Gastroesophageal sphincter (tissue), 4 donors: ENCODE data around the gene MAP3K4. TPM values are rescaled to one million over a fixed set of nuclear protein-coding genes. Genes with fewer than 3 reads are reported as not detected.

Source experiments
- ATAC-seq: fragments of 150-250 bp; one replicate; pipeline ENCODE4 v1.9.1; 2016; ENCODE audit warnings: mild to moderate bottlenecking, moderate library complexity
- H3K27ac ChIP-seq, 4 donors: fragments of 200-600 bp; sonication (generic) in 3 of 4; 1 replicate in 3 of 4; 2 replicates in 1 of 4; pipeline ENCODE4 v1.5.1; 2016 to 2019
- H3K27me3 ChIP-seq: fragments of 200-600 bp; sonication (generic); one replicate; pipeline ENCODE4 v1.5.1; 2019
- H3K36me3 ChIP-seq, 2 donors: fragments of 200-600 bp; sonication (generic); one replicate each; pipeline ENCODE4 v1.5.1; 2019; ENCODE audit warnings: control low read depth in 1 of 2
- H3K4me1 ChIP-seq, 3 donors: fragments of 200-600 bp; sonication (generic); 1 replicate in 2 of 3; 2 replicates in 1 of 3; pipeline ENCODE4 v1.5.1; 2016 to 2019; ENCODE audit warnings: control low read depth in 2 of 3
- H3K4me3 ChIP-seq, 2 donors: fragments of 200-600 bp; sonication (generic); one replicate each; pipeline ENCODE4 v1.5.1; 2019; ENCODE audit warnings: mild to moderate bottlenecking in 1 of 2, moderate library complexity in 1 of 2
- H3K9me3 ChIP-seq, 3 donors: fragments of 200-600 bp; sonication (generic); one replicate each; pipeline ENCODE4 v1.5.1; 2017 to 2019; ENCODE audit warnings: control low read depth in 2 of 3
- CTCF ChIP-seq, 4 experiments: fragments of 200-600 bp in 2 of 4; fragments of 450-650 bp in 2 of 4; sonication (generic) in 1 of 4; IDR thresholded peaks; one replicate each; pipeline ENCODE4 v1.5.1; 2017 to 2019; ENCODE audit warnings: antibody characterized with exemption in 4 of 4, mild to moderate bottlenecking in 2 of 4, moderate library complexity in 2 of 4
- EP300 ChIP-seq: sonication (generic); formaldehyde crosslinking; IDR thresholded peaks from one replicate; pipeline ENCODE4 v1.6.1; 2017; ENCODE audit warnings: antibody characterized with exemption, mild to moderate bottlenecking
- POLR2A ChIP-seq, 2 donors: fragments of 450-650 bp; IDR thresholded peaks; one replicate each; pipeline ENCODE4 v1.6.1; 2017; ENCODE audit warnings: antibody characterized with exemption in 2 of 2, mild to moderate bottlenecking in 2 of 2, moderate library complexity in 1 of 2
- POLR2AphosphoS5 ChIP-seq: sonication (generic); formaldehyde crosslinking; IDR thresholded peaks from one replicate; pipeline ENCODE4 v1.6.1; 2017; ENCODE audit warnings: antibody characterized with exemption
- WGBS, 2 donors: methylation state at CpG; one replicate each; pipeline ENCODE4 v1.1.5; 2018; ENCODE audit warnings: low coverage in 1 of 2; 5-methylcytosine and 5-hydroxymethylcytosine counted together
- total RNA-seq, 4 donors: library from RNA; depleted of rRNA; stranded (reverse); fragments of >200 nt; gene quantifications; one replicate each; pipeline ENCODE4 v1.1.0, GENCODE V29; 2016

The MAP3K4 gene
- total RNA-seq, 4 donors from 2014 or later, result 23.0 to 29.3 (median 26.8) TPM

GRCh38 chr6:161107779-161108730, 116.5 kb downstream of the MAP3K4 start:
- no peak for ATAC-seq
- WGBS, 2 donors, result 87 to 91% methylated on average over 12 to 21 of the region's 23 CpGs

GRCh38 chr6:161108916-161109315, 117.3 kb downstream of the MAP3K4 start:
- ATAC-seq, result no peak
- peaks cover 8 to 100% of the 10 kb centered on the region in 2 donors for H3K36me3 ChIP-seq
- no peak overlapping the region for H3K4me3 ChIP-seq
- H3K9me3 ChIP-seq, result no peaks in the 10 kb centered on the region
- TF ChIP-seq POLR2A (IDR thresholded peaks at IDR 0.05), result no peak
- no peak for TF ChIP-seq EP300
- no peak for TF ChIP-seq POLR2AphosphoS5
- no peak for TF ChIP-seq CTCF (IDR thresholded peaks at IDR 0.05)
- H3K4me1 ChIP-seq, result no peaks in the 10 kb centered on the region
- H3K27ac ChIP-seq, result no peak overlapping the region
- 83 to 85% methylated on average over 5 of the region's 5 CpGs for WGBS, 2 donors
- H3K27me3 ChIP-seq, result no peaks in the 10 kb centered on the region

More at GRCh38 chr6:161107779-161108730, 116.5 kb downstream of the MAP3K4 start:
- Histone ChIP-seq H3K36me3 (peaks cover 7 to 100% of the 10 kb centered on the region in 2 donors), H3K4me1 (no peaks in the 10 kb centered on the region), H3K27ac (no peak overlapping the region), H3K9me3 (no peaks in the 10 kb centered on the region), H3K4me3 (no peak overlapping the region), H3K27me3 (no peaks in the 10 kb centered on the region)
- TF ChIP-seq CTCF (IDR thresholded peaks at IDR 0.05), result no peak
- no peak for TF ChIP-seq POLR2A (IDR thresholded peaks at IDR 0.05)
- TF ChIP-seq POLR2AphosphoS5, result no peak
- no peak for TF ChIP-seq EP300

GRCh38 chr6:161109366-161109765, 117.8 kb downstream of the MAP3K4 start:
- H3K36me3 ChIP-seq, result peaks cover 8 to 100% of the 10 kb centered on the region in 2 donors
- H3K4me3 ChIP-seq, result no peak overlapping the region
- WGBS, 2 donors, result 73 to 92% methylated on average over 2 to 4 of the region's 4 CpGs
- H3K9me3 ChIP-seq, result no peaks in the 10 kb centered on the region
- TF ChIP-seq POLR2A (IDR thresholded peaks at IDR 0.05), result no peak
- no peak for TF ChIP-seq POLR2AphosphoS5
- no peak for TF ChIP-seq CTCF (IDR thresholded peaks at IDR 0.05)
- TF ChIP-seq EP300, result no peak
- H3K4me1 ChIP-seq, result no peaks in the 10 kb centered on the region
- ATAC-seq, result no peak
- no peaks in the 10 kb centered on the region for H3K27me3 ChIP-seq
- H3K27ac ChIP-seq, result no peak overlapping the region

GRCh38 chr6:161110028-161110779, 118.6 kb downstream of the MAP3K4 start:
- H3K27me3 ChIP-seq, result no peaks in the 10 kb centered on the region
- TF ChIP-seq POLR2A (IDR thresholded peaks at IDR 0.05) (no peak), EP300 (no peak), POLR2AphosphoS5 (no peak), CTCF (IDR thresholded peaks at IDR 0.05) (no peak)
- H3K9me3 ChIP-seq, result no peaks in the 10 kb centered on the region
- no peaks in the 10 kb centered on the region for H3K4me1 ChIP-seq
- WGBS, 2 donors, result 84 to 85% methylated on average over 6 to 14 of the region's 14 CpGs
- H3K4me3 ChIP-seq, result no peak overlapping the region
- peaks cover 8 to 100% of the 10 kb centered on the region in 2 donors for H3K36me3 ChIP-seq
- no peak overlapping the region for H3K27ac ChIP-seq
- no peak for ATAC-seq
